H1 (cell line): ENCODE results near the gene ZNF407. TPM values are rescaled to one million over a fixed set of nuclear protein-coding genes. Genes with fewer than 3 reads are reported as not detected.

ENCODE experiments used
- BCL11A ChIP-seq, 2 experiments: IDR thresholded peaks; one replicate each; pipeline ENCODE4 v1.6.1; 2011; ENCODE audit warnings: low read depth in 2 of 2, low read length in 2 of 2, mild to moderate bottlenecking in 2 of 2
- CEBPB ChIP-seq: IDR thresholded peaks from 2 replicates; pipeline ENCODE4 v1.6.1; 2012; ENCODE audit warnings: low read depth, low read length
- CREB1 ChIP-seq: IDR thresholded peaks from 2 replicates; pipeline ENCODE4 v1.6.1; 2012; ENCODE audit warnings: inconsistent platforms
- MAX ChIP-seq: IDR thresholded peaks from 2 replicates; pipeline ENCODE4 v1.6.1; 2012; ENCODE audit warnings: inconsistent platforms
- SIX5 ChIP-seq: IDR thresholded peaks from 2 replicates; pipeline ENCODE4 v1.6.1; 2011; ENCODE audit warnings: mild to moderate bottlenecking, low read depth, low read length
- SRF ChIP-seq: IDR thresholded peaks from 2 replicates; pipeline ENCODE4 v1.6.1; 2011; ENCODE audit warnings: mild to moderate bottlenecking, low read depth, low read length, moderate library complexity
- TBP ChIP-seq: IDR thresholded peaks from 2 replicates; pipeline ENCODE4 v1.6.1; 2011; ENCODE audit warnings: low read depth, low read length, improper control_type of control experiment
- polyA plus RNA-seq, 7 experiments: library from polyadenylated mRNA; depleted of rRNA in 3 of 7; stranded (reverse) in 5 of 7; unstranded in 2 of 7; fragments of >200 nt in 5 of 7; fragments of 200-250 nt in 2 of 7; gene quantifications; 1 replicate in 5 of 7; 2 replicates in 1 of 7; 4 replicates in 1 of 7; pipeline versions ENCODE4 v1.2.1 to v1.2.3, GENCODE V29; 2011 to 2013; ENCODE audit warnings: missing spikeins in 2 of 7, mixed read lengths in 2 of 7
- total RNA-seq: library from RNA; stranded (reverse); fragmentation: NEBNext Ultra II Directional; extraction: Animal tissue kit (Norgen Biotek cat#: 25700); gene quantifications from 2 replicates; pipeline ENCODE4 v1.2.1, GENCODE V29; 2021
- TF ChIP-seq, protein P1 (sequence below): fragments of 300-600 bp; sonication (generic); IDR thresholded peaks from 2 replicates; pipeline ENCODE4 v1.7.1; 2012; ENCODE audit warnings: low read length, moderate library complexity, mild to moderate bottlenecking, inconsistent platforms; ENCODE audit not compliant: insufficient replicate concordance
- TF ChIP-seq, protein P2 (sequence below): IDR thresholded peaks from 2 replicates; pipeline ENCODE4 v1.6.1; 2011; ENCODE audit warnings: low read length, improper control_type of control experiment

Gene ZNF407
- total and polyA plus RNA-seq, 2 of the 8 experiments (the other 6 are each of a cell fraction or from before 2014, with no cell fraction given): 1.5 to 6.8 TPM

DNA sequence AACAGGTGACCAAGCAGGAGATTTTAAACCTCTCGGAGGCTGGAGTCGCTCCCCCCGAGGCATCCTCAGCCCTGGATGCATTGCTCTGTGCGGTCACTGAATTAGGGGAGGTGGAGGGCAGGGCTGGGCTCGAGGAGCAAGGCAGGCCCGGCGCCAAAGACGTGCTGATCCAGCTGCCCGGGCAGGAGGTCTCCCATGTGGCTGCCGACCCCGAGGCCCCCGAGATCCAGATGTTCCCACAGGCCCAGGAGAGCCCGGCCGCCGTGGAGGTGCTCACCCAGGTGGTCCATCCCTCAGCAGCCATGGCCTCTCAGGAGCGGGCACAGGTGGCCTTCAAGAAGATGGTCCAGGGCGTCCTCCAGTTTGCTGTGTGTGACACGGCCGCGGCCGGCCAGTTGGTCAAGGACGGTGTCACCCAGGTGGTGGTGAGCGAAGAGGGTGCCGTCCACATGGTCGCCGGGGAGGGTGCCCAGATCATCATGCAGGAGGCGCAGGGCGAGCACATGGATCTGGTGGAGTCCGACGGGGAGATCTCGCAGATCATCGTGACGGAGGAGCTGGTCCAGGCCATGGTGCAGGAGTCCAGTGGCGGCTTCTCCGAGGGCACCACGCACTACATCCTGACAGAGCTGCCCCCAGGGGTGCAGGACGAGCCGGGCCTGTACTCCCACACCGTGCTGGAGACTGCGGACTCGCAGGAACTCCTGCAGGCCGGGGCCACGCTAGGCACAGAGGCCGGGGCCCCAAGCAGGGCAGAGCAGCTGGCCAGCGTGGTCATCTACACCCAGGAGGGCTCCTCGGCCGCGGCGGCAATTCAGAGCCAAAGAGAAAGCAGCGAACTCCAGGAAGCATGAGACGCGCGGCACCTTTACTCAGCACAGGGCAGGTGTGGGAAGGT, 466.2 kb downstream of the ZNF407 start (continued):
- TF ChIP-seq, protein P1, sequence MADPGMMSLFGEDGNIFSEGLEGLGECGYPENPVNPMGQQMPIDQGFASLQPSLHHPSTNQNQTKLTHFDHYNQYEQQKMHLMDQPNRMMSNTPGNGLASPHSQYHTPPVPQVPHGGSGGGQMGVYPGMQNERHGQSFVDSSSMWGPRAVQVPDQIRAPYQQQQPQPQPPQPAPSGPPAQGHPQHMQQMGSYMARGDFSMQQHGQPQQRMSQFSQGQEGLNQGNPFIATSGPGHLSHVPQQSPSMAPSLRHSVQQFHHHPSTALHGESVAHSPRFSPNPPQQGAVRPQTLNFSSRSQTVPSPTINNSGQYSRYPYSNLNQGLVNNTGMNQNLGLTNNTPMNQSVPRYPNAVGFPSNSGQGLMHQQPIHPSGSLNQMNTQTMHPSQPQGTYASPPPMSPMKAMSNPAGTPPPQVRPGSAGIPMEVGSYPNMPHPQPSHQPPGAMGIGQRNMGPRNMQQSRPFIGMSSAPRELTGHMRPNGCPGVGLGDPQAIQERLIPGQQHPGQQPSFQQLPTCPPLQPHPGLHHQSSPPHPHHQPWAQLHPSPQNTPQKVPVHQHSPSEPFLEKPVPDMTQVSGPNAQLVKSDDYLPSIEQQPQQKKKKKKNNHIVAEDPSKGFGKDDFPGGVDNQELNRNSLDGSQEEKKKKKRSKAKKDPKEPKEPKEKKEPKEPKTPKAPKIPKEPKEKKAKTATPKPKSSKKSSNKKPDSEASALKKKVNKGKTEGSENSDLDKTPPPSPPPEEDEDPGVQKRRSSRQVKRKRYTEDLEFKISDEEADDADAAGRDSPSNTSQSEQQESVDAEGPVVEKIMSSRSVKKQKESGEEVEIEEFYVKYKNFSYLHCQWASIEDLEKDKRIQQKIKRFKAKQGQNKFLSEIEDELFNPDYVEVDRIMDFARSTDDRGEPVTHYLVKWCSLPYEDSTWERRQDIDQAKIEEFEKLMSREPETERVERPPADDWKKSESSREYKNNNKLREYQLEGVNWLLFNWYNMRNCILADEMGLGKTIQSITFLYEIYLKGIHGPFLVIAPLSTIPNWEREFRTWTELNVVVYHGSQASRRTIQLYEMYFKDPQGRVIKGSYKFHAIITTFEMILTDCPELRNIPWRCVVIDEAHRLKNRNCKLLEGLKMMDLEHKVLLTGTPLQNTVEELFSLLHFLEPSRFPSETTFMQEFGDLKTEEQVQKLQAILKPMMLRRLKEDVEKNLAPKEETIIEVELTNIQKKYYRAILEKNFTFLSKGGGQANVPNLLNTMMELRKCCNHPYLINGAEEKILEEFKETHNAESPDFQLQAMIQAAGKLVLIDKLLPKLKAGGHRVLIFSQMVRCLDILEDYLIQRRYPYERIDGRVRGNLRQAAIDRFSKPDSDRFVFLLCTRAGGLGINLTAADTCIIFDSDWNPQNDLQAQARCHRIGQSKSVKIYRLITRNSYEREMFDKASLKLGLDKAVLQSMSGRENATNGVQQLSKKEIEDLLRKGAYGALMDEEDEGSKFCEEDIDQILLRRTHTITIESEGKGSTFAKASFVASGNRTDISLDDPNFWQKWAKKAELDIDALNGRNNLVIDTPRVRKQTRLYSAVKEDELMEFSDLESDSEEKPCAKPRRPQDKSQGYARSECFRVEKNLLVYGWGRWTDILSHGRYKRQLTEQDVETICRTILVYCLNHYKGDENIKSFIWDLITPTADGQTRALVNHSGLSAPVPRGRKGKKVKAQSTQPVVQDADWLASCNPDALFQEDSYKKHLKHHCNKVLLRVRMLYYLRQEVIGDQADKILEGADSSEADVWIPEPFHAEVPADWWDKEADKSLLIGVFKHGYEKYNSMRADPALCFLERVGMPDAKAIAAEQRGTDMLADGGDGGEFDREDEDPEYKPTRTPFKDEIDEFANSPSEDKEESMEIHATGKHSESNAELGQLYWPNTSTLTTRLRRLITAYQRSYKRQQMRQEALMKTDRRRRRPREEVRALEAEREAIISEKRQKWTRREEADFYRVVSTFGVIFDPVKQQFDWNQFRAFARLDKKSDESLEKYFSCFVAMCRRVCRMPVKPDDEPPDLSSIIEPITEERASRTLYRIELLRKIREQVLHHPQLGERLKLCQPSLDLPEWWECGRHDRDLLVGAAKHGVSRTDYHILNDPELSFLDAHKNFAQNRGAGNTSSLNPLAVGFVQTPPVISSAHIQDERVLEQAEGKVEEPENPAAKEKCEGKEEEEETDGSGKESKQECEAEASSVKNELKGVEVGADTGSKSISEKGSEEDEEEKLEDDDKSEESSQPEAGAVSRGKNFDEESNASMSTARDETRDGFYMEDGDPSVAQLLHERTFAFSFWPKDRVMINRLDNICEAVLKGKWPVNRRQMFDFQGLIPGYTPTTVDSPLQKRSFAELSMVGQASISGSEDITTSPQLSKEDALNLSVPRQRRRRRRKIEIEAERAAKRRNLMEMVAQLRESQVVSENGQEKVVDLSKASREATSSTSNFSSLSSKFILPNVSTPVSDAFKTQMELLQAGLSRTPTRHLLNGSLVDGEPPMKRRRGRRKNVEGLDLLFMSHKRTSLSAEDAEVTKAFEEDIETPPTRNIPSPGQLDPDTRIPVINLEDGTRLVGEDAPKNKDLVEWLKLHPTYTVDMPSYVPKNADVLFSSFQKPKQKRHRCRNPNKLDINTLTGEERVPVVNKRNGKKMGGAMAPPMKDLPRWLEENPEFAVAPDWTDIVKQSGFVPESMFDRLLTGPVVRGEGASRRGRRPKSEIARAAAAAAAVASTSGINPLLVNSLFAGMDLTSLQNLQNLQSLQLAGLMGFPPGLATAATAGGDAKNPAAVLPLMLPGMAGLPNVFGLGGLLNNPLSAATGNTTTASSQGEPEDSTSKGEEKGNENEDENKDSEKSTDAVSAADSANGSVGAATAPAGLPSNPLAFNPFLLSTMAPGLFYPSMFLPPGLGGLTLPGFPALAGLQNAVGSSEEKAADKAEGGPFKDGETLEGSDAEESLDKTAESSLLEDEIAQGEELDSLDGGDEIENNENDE: no peak
- TF ChIP-seq CEBPB (no peak), SIX5 (no peak), CREB1 (no peak), MAX (no peak), TBP (no peak), BCL11A (IDR thresholded peaks at IDR 0.05; ENCODE audit: low read depth in 2 of 2, low read length in 2 of 2) (no peak), SRF (no peak)
- TF ChIP-seq, protein P2, sequence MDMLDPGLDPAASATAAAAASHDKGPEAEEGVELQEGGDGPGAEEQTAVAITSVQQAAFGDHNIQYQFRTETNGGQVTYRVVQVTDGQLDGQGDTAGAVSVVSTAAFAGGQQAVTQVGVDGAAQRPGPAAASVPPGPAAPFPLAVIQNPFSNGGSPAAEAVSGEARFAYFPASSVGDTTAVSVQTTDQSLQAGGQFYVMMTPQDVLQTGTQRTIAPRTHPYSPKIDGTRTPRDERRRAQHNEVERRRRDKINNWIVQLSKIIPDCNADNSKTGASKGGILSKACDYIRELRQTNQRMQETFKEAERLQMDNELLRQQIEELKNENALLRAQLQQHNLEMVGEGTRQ: no peak
